ENCODE measurements around the gene NFX1. TPM values are rescaled to one million over a fixed set of nuclear protein-coding genes. Genes with fewer than 3 reads are reported as not detected.

Gene NFX1
- total RNA-seq, 2 experiments from 2014 or later = 46.3 to 48.1 TPM

DNA sequence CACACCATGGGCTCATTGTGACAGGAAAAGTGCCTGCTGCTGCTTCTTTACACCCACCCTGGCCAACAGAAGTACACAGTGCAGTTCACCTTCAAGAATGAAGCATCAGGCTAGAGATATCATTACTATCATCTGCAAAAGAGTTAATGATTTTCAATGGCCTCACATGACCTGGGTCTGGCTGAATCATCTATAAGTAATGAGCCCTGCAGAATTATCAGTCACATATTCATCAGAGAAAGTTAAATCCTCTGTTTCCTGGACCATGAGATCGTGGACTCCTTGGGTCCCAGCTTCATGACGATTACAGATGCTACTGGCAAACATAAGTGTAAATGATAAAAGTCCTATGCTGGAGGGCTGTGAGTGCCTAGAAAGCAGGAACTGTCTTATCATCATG, 34.1 kb upstream of the NFX1 start:
- Mint-ChIP-seq H3K27ac (no peak overlapping the region), H3K36me3 (peaks cover 61% of the 10 kb centered on the region), H3K4me1 (peaks cover 15% of the 10 kb centered on the region), H3K4me3 (no peak overlapping the region), H3K9me3 (ENCODE audit: low read depth) (no peaks in the 10 kb centered on the region), H3K27me3 (no peaks in the 10 kb centered on the region)
- DNase-seq = no peak
- ATAC-seq = no peak
- CTCF ChIA-PET = no interaction called here

GRCh38 chr9:33257276-33257675, 33.0 kb upstream of the NFX1 start:
- H3K4me1 Mint-ChIP-seq = peaks cover 24% of the 10 kb centered on the region

DNA sequence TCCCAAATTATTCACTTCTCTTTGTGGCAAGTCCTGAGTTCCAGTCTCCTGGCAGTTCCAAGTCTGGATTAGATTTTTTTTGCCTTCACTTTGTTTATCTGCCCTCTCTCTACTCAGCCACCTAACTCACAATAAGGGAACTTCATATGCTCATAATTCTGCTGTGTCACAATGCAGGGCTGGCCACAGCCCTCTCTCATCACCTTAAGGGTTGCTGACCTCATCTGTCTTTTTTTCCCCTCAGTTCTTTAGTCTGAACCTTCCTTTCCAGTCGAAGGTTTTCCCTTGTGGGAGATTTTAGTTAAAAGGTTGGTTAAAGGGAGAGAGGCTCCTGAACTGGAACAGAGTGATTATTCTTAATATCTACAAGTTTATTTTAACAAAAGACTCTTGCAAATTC, 29.9 kb upstream of the NFX1 start:
- no peaks in the 10 kb centered on the region for H3K27me3 Mint-ChIP-seq
- peaks cover 64% of the 10 kb centered on the region for H3K36me3 Mint-ChIP-seq
- CTCF ChIA-PET = no interaction called here
- no peaks in the 10 kb centered on the region for H3K9me3 Mint-ChIP-seq (ENCODE audit: low read depth)
- H3K27ac Mint-ChIP-seq = no peak overlapping the region
- H3K4me1 Mint-ChIP-seq = peaks cover 32% of the 10 kb centered on the region
- H3K4me3 Mint-ChIP-seq = no peak overlapping the region
- DNase-seq (no peak), ATAC-seq (no peak)

More at GRCh38 chr9:33257276-33257675, 33.0 kb upstream of the NFX1 start:
- Mint-ChIP-seq H3K4me3 (no peak overlapping the region), H3K27ac (no peak overlapping the region), H3K27me3 (no peaks in the 10 kb centered on the region), H3K9me3 (ENCODE audit: low read depth) (no peaks in the 10 kb centered on the region), H3K36me3 (peaks cover 67% of the 10 kb centered on the region)
- ATAC-seq (no peak), DNase-seq (no peak)
- CTCF ChIA-PET = interaction anchor here (0.6 kb wide), 1 partner anchor 33 kb away, joined by 4 read pairs; no protein-coding TSS in a partner anchor

DNA sequence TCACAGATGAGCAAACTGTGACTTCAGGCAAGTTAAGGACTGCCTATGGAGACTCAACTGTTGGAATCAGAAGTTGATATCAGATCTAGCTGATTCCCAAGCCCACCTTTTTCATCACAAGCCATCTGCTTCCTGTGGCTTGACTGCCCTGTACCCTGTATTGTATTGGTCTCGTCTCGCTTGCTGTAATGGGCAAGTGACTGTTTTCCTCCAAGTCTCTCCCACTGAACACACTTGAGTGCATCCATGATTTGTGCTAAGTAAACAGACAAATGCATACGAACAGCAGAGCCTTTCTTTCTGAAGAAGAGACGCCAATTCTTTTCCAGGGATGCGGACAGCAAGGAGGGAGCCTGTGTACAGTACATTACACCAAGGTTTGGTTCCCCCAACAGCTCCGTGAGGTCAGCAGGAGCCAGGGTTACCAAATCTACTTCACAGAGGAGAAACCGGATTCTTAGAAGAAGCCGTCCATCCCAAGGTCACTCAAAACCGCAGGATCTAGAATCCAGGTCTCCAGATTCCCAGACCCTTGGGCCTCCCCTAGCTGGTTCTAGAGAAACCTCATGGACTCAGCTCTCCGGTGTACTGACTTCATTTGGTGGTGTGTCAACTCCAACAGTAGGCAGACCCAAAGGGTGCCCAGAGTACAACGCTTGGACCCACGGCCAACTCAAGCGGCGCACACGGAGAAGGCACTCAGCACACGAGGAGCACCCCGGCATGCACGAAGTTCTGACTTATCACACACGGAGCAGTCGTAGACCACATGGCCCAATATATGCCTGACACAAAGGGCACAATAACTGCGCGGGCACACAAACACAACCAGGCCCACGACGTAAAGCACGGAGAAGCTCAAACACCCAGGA, 26.9 kb upstream of the NFX1 start:
- Mint-ChIP-seq H3K9me3 (ENCODE audit: low read depth) (no peaks in the 10 kb centered on the region), H3K27ac (peak overlapping the region; percentile 87), H3K4me3 (peak overlapping the region; percentile 86), H3K4me1 (peaks cover 53% of the 10 kb centered on the region), H3K36me3 (peaks cover 71% of the 10 kb centered on the region), H3K27me3 (no peaks in the 10 kb centered on the region)
- DNase-seq = no peak
- CTCF ChIA-PET = interaction anchor here (0.6 to 1.9 kb wide), 6 partner anchors 10 to 196 kb away, joined by 3 to 11 read pairs (median 4); partner anchors contain the start of genes NFX1 and SPINK4
- no peak for ATAC-seq

GRCh38 chr9:33264003-33264472, 26.3 kb upstream of the NFX1 start:
- peaks cover 56% of the 10 kb centered on the region for H3K4me1 Mint-ChIP-seq
- H3K36me3 Mint-ChIP-seq = peaks cover 68% of the 10 kb centered on the region

DNA sequence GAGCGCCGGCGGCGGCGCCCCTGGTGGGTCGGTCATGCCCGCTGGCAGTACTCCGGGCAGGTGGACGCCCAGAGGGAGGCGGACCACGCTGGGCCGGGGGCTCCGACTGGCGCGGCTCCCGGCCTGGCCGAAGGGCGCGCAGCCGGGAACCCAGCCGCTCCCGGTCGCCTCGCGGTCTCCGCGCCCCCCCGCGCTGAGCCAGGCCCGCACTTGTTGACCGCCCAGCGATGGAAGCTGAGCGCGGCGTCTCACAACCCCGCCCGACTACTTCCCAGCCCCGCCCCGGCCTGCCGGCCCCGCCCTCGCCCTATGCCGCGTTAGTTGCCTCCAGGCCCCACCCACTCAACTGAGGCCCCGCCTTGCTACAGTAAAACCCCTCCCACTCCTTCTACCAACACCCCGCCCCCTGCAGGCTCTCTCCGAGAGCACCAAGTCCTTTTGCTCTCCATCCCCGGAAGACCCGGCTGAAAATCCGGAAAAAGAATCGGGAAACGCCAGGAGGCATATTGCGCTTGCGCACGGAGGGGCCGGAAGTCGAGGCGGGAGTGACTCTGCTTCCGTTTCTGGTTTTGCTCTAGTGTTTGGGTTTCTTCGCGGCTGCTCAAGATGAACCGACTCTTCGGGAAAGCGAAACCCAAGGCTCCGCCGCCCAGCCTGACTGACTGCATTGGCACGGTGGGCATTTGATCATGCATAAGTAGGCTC, 25.7 kb upstream of the NFX1 start, which contains the start of the genes BAG1 and CHMP5:
BAG1 (minus strand) TSS at position 236 of the 705 bp plus-strand sequence.
CHMP5 (plus strand) TSS at position 577 of the 705 bp plus-strand sequence; CDS start at position 607, 30 bp downstream.
- peak; percentile 87 for ATAC-seq
- Mint-ChIP-seq H3K4me1 (peaks cover 56% of the 10 kb centered on the region), H3K27ac (peak within 1 kb of the TSS; percentile 97), H3K4me3 (peak within 1 kb of the TSS; percentile 86), H3K36me3 (peaks cover 67% of the 10 kb centered on the region), H3K9me3 (ENCODE audit: low read depth) (no peaks in the 10 kb centered on the region), H3K27me3 (no peaks in the 10 kb centered on the region)
- CTCF ChIA-PET = interaction anchor here (0.6 to 1.9 kb wide), 6 partner anchors 9 to 239 kb away, joined by 3 to 11 read pairs (median 4); partner anchors contain the start of gene NFX1
- peak; percentile 100 for DNase-seq

More at GRCh38 chr9:33264003-33264472, 26.3 kb upstream of the NFX1 start:
- DNase-seq (peak; percentile 78), ATAC-seq (peak; percentile 11)
- Mint-ChIP-seq H3K4me3 (peak overlapping the region; percentile 86), H3K27me3 (no peaks in the 10 kb centered on the region), H3K27ac (peak overlapping the region; percentile 87), H3K9me3 (ENCODE audit: low read depth) (no peaks in the 10 kb centered on the region)
- CTCF ChIA-PET = interaction anchor here (0.6 to 1.9 kb wide), 5 partner anchors 9 to 146 kb away, joined by 3 to 11 read pairs (median 5); partner anchors contain the start of gene NFX1

GRCh38 chr9:33265211-33265865, 25.0 kb upstream of the NFX1 start:
- peak overlapping the region; percentile 86 for H3K4me3 Mint-ChIP-seq
- H3K36me3 Mint-ChIP-seq = peaks cover 67% of the 10 kb centered on the region
- DNase-seq (no peak), ATAC-seq (no peak)
- peak overlapping the region; percentile 97 for H3K27ac Mint-ChIP-seq
- no peaks in the 10 kb centered on the region for H3K27me3 Mint-ChIP-seq
- no peaks in the 10 kb centered on the region for H3K9me3 Mint-ChIP-seq (ENCODE audit: low read depth)
- H3K4me1 Mint-ChIP-seq = peaks cover 50% of the 10 kb centered on the region
- CTCF ChIA-PET = interaction anchor here (1.0 to 1.5 kb wide), 3 partner anchors 18 to 239 kb away, joined by 3 to 4 read pairs (median 4); partner anchors contain the start of gene NFX1

- Mint-ChIP-seq H3K4me3 (peak overlapping the region; percentile 86), H3K9me3 (ENCODE audit: low read depth) (no peaks in the 10 kb centered on the region), H3K36me3 (peaks cover 71% of the 10 kb centered on the region)
Measured at GRCh38 chr9:33267151-33267767, 23.1 kb upstream of the NFX1 start.

DNA sequence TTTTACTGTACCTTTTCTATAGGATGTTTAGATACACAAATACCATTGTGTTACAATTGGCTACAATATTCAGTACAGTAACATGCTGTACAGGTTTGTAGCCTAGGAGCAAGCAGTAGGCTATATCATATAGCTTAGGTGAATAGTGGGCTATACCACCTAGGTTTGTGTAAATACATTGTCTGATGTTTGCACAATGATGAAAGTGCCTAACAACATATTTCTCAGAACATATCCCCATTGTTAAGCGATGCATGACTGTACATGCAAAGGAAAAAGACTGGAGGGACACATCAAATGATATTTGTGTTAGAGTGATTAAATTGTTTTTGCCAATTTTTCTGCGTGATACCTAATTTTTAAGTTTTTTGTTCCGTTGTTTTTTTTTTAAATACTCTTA, 20.2 kb upstream of the NFX1 start:
- Mint-ChIP-seq H3K27ac (no peak overlapping the region), H3K36me3 (peaks cover 75% of the 10 kb centered on the region), H3K4me1 (peaks cover 44% of the 10 kb centered on the region), H3K27me3 (no peaks in the 10 kb centered on the region), H3K9me3 (ENCODE audit: low read depth) (no peaks in the 10 kb centered on the region), H3K4me3 (no peak overlapping the region)
- DNase-seq (no peak), ATAC-seq (no peak)
- CTCF ChIA-PET = no interaction called here

More at GRCh38 chr9:33267151-33267767, 23.1 kb upstream of the NFX1 start:
- ATAC-seq = no peak
- CTCF ChIA-PET = interaction anchor here (0.5 to 2.6 kb wide), 2 partner anchors 20 to 124 kb away, joined by 3 to 9 read pairs; no protein-coding TSS in a partner anchor
- DNase-seq = no peak
- Mint-ChIP-seq H3K4me1 (peaks cover 44% of the 10 kb centered on the region), H3K27ac (peak overlapping the region; percentile 97), H3K27me3 (no peaks in the 10 kb centered on the region)

GRCh38 chr9:33272061-33272460, 18.3 kb upstream of the NFX1 start:
- H3K4me1 Mint-ChIP-seq = peaks cover 35% of the 10 kb centered on the region
- DNase-seq = no peak
- H3K27ac Mint-ChIP-seq = no peak overlapping the region
- H3K4me3 Mint-ChIP-seq = no peak overlapping the region
- no peaks in the 10 kb centered on the region for H3K9me3 Mint-ChIP-seq (ENCODE audit: low read depth)
- ATAC-seq = no peak
- CTCF ChIA-PET = interaction anchor here (1.8 to 2.4 kb wide), 2 partner anchors 8 to 15 kb away, joined by 8 to 9 read pairs; partner anchors contain the start of gene BAG1
- H3K36me3 Mint-ChIP-seq = peaks cover 73% of the 10 kb centered on the region
- no peaks in the 10 kb centered on the region for H3K27me3 Mint-ChIP-seq

DNA sequence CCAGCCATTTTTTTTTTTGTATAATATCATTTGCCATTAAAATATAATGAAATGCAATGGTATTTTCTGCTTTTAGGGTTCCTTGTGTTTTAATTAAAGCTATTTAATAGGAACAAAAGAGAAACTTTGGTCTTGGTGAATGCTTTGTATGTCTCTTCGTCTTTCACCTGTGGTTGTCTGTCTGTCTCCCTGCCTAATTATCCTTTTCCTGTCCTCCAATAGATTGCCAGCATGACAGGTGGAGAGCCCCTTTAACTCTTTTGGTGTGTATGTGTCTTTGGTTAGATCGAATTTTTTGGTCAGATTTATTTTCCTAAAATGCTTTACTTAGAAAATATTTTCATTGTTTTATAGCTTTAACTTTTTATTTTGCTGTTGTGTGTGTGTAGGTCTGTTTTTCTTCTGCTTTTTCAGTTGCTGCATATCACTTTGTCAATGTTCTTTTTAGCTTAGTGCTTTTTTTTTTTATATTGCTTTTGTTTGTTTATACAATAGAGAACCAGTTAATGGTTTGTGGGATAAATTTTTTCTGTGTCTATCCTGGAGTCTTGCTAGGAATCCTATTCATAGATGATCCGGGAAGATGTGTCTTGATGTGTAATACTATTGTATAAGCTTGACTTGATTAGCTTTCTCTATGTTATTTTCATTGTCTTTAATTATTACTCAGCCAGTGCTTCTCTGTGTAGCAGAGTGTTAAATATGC, 16.9 kb upstream of the NFX1 start:
- Mint-ChIP-seq H3K4me3 (no peak overlapping the region), H3K9me3 (ENCODE audit: low read depth) (no peaks in the 10 kb centered on the region), H3K4me1 (peaks cover 25% of the 10 kb centered on the region), H3K27me3 (no peaks in the 10 kb centered on the region), H3K36me3 (peaks cover 72% of the 10 kb centered on the region), H3K27ac (no peak overlapping the region)
- CTCF ChIA-PET = interaction anchor here (0.6 to 2.4 kb wide), 5 partner anchors 10 to 238 kb away, joined by 3 to 9 read pairs (median 4); partner anchors contain the start of gene BAG1
- ATAC-seq (no peak), DNase-seq (no peak)

DNA sequence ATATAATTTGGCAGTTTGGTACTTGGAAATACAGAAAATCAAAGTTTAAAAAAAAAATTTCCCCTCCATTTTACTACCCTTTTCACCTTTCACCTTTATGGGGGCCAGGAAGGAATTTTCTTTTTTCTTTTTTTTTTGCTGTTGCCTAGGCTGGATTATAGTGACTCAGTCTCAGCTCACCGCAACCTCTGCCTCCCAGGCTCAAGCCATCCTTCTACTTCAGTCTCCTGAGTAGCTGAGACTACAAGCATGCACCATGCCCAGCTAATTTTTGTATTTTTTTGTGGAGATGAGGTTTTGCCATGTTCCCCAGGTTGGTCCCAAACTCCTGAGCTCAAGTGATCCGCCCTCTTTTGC, 16.4 kb upstream of the NFX1 start:
- Mint-ChIP-seq H3K27me3 (no peaks in the 10 kb centered on the region), H3K27ac (no peak overlapping the region), H3K4me1 (peaks cover 23% of the 10 kb centered on the region), H3K4me3 (no peak overlapping the region), H3K36me3 (peaks cover 69% of the 10 kb centered on the region), H3K9me3 (ENCODE audit: low read depth) (no peaks in the 10 kb centered on the region)
- DNase-seq (no peak), ATAC-seq (no peak)
- CTCF ChIA-PET = interaction anchor here (0.7 to 2.4 kb wide), 3 partner anchors 10 to 889 kb away, joined by 3 to 8 read pairs (median 3); partner anchors contain the start of gene BAG1

Data from activated CD8-positive, alpha-beta memory T cell treated with anti-CD3 and anti-CD28 coated beads, Interleukin-2, amount 10 ng/mL, durations not matched to agents 7 days and 5 days (primary cell).